A172 (cell line): ENCODE data around the gene SLC30A1. TPM values are rescaled to one million over a fixed set of nuclear protein-coding genes. Genes with fewer than 3 reads are reported as not detected.

Experiments
- DNase-seq: peaks from one replicate; pipeline ENCODE4 v3.0.0-alpha.2; 2015; ENCODE audit warnings: low spot score
- total RNA-seq: library from RNA; depleted of rRNA; stranded (reverse); fragments of >200 nt; shearing (Covaris generic); gene quantifications from 2 replicates; pipeline ENCODE4 v1.2.3, GENCODE V29; 2014

SLC30A1 gene
- total RNA-seq, 1 experiment from 2014 or later = 16.4 TPM

DNA sequence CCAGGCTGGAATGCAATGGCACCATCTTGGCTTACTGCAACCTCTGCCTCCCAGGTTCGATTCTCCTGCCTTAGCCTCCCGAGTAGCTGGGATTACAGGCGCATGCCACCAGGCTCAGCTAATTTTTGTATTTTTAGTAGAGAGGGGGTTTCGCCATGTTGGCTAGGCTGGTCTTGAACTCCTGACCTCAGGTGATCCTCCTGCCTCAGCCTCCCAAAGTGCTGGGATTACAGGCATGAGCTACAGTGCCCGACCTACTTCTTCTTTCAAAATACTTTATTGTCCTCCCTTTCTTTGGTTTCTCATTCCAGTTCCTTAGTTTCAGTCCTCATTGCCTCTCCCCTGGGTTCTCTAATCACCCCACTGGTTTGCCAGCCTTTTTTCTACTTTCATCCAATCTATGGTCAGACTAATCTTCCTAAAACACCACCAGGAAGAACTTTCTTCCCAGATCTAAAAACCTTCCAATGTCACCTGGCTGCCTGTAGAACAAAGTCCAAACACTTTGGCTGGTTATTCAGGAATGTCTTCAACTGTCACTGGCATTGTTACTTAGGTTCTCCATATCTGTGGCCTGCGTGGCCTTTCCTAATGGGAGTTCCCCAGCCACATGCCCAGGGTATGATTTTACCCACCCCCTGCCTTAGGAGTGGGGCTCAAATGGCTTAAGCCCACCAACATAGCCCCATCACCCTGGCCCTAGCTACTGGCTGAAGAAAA is 29.0 kb upstream of the SLC30A1 start:
- DNase-seq = no peak

DNA sequence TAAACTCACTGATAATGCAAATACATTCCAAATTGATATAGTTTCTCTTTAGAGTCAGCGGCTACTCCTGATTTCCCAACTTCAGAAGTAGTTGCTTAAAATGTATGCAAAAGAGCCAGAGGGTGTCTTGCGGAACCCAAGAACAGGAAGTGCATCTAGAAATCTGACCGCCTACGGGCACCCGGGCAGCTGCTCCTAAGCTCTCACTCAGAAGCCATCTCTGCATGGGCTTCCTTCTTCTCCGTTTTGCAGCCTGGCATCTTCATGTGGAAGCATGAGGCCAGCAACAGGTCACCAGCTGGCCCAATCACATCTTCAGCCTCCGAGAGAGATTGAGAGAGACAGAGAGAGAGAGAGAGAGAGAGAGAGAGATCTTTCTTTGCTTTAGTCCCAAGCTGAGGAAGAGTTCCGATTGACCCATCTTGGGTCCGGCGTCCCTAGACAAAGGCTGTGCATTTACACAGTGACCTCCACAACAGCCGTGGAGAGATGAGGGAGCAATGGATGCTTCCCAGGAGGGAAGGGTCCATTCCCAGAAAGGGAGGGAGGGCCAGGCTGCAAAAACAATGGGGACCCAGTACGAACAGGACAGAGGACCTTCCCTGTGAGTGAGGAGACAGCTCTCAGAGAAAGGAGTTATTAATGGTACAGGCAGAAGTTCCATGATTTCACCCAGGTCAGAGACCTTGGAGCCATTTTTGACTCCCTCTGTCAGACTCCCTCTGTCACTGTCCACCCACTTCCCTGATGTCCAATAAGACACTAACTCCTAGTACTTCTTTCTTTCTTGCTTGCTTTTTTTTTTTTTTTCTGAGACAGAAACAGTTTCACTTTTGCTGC is 28.2 kb upstream of the SLC30A1 start:
- no peak for DNase-seq

DNA sequence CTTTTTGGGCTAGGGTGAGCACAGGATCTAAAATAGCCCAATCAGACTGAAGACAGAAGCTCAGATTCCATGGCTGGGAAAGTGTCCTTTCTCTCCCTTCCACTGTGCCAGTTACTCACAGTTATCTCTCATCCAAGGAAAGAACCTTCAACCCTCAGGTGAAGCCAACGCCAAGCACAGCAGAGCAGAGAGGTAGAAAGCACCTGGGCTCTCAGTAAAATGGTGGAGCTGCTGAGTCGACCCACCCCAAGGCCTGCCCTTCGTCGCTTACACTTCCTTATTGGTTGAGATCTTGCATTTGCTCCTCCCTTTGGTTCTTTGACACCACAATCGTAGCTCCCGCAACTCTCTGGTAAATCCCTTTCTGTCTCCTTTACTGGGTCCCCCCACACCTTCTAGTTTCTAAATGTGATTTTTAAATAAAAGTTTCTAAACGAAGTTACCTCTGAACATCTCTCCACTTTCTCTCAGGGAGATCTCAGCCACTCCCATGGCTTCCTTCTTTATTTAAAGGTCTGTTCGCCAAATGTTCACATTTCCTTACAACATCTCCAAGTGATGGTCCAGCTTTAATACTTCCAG is 27.5 kb upstream of the SLC30A1 start:
- no peak for DNase-seq

DNA sequence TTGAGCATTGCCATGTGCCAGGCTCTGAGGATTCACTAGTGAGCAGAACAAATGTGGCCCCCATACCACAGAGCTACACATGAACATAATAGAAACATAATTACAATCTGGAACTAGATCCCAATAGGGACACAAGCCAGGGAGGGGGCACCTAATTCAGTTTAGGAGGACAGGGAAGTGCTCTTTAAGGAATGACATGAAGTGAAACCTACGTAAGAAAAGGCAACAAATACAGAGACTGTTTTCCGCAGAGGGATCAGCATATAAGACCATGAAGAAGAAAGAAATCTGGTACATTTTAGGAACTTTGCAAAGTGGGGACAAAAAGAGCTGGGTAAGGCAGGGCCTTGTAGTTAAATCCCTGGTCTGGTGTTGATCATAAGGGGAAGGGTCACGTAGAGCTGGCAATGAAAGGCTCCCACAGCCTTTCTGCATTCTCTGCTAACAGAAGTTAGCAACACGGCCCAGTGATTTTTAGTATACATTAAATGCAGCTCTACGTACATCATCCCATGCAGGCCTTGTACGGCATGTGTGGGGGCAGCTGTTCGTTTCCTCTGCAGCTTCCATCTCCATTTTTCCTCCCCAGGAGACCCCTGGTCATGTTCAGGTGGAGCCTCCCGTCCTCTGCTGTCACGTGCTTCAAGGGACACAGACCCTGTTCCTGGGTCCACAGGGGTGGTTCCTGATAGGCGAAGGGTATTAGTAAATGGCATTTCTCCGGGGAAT is 26.8 kb upstream of the SLC30A1 start:
- DNase-seq = no peak

DNA sequence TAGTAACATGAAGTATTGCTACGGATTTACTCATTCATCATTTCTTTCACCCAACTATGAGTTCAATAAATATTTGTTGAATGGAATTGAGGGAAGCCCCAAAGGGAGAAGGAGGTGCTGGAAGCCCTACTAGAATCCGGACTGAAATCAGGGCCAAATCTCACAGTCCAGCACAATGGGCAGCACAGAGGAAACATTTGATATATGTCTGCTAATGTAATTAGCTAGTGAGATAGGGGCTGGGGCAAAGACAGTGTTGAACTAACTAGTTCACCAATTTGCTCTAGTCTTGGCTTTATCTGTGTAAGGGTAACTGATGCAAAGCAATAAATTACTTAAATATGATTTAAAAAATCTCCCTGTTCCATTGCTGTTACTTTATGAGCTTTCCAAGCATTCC is 26.1 kb upstream of the SLC30A1 start:
- no peak for DNase-seq

DNA sequence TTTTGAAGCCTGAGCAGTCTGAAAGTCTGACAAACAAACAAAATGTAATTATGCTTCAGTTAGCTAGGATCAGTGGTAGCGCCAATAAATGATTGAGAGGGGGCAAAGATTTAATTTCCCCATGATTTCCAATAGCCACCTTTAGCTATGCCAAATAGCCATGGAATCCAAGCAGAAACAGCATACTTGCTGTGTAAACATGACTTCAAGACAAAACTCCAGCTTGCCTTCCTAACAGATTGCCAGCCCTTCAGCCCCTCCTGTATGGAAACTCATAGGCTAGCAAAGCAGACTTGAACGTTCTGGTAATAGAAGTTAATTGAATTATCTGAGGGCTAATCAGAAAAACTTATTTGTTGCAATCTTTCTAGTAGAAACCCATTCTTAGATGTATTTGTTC is 25.6 kb upstream of the SLC30A1 start:
- DNase-seq = no peak

DNA sequence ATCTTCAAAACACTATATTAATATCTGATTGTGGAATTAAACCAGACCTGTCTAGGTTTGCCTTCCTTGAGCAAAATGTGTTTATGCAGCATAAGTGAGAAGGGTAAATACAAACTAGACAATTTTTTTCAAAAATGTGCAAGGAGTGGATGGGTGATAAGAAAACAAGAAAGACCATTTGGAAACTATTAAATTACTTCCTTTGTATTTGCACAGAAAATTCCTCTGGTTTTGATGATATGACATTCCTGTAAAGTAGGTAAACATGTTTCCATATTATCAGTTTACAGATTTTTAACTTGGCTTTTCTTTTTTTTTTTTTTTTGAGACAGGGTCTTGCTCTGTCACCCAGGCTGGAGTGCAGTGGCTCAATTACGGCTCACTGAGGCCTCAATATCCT is 24.8 kb upstream of the SLC30A1 start:
- DNase-seq = no peak

DNA sequence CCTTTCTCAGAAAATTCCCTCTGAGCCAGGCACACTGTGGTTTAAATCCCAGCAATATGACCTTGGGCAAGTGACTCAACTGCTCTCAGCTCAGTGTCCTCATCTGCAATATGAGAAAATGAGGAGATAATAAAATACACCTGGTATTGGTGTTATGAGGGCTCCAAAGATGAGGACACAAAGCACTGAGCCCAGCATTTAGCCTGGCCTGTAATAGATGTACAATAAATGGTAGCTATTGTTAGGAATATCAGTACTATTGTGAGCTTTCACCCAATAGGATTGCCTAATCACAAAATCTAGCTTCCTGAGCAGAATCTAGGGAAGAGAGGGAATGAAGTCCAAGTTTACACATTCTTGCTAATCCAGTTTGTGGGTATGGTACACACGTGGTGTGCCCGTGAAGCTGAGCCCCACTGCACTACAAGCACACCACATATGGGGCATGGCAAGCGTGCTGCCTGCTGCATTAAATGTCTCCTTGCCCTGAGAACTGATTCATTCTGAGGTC is 24.3 kb upstream of the SLC30A1 start:
- no peak for DNase-seq

DNA sequence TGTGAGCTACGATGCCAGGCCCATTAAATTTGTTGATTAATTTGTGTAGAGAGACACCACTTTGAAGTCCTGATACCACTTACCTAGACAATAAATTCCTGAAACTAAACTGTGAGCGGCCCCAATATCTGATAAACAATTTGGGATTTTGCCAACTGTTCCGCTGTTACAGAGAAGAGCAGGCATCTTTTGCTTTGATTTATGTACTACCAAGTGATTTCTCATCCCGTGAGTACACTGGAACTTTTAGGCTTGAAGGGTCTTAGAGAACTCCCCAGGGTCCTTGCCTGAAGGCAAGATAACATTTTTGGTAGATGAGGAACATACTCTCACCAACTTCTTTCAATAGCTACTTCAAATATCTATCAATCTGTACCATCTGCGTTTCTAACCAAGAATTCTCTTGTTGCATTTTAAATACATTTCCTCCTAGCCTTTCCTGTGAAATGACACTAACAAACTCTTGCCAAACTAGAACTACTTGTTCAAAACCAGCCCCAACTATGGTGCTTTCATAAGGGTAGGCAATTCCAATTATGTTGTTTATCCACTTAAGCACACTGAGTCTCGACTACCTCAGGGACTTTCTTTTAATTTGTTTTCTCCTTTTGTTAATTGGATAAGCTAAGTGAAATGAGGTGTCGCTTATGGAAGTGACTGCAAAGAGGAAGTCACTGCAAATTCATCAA is 23.2 kb upstream of the SLC30A1 start:
- no peak for DNase-seq

DNA sequence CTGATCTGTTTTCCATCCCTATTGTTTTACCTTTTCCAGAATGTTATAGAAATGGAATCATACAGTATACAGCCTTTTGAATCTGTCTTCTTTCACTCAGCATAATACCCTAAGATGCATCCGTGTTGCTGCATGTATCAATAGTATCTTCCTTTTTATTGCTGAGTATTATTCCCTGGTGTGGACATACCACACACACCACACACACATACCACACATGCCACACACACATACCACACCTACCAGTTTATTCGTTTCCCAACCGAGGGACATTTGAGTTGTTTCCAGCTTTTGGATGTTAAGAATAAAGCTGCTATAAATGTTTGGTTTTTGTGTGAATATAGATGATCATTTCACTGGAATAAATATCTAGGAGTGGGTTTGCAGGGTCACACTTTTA is 22.2 kb upstream of the SLC30A1 start:
- no peak for DNase-seq

DNA sequence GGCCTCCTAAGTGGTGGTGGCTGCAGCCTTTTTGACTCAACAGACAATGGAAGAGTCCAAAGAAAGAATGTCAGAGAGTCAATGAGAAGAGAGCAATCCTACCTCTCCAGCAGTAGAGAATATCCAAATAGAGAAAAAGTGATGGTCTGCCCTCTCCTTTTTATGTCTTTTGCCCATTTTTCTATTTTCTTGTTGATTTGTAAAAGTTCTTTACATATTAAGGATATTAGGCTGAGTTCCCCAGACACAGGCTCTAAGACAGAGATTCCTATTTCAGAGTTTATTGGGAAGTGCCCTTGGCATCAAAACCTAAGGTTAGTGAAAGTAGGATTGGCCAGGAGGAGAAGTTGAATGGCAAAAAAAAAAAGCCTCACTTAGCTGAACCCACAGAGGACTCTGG is 20.3 kb upstream of the SLC30A1 start:
- DNase-seq = no peak

DNA sequence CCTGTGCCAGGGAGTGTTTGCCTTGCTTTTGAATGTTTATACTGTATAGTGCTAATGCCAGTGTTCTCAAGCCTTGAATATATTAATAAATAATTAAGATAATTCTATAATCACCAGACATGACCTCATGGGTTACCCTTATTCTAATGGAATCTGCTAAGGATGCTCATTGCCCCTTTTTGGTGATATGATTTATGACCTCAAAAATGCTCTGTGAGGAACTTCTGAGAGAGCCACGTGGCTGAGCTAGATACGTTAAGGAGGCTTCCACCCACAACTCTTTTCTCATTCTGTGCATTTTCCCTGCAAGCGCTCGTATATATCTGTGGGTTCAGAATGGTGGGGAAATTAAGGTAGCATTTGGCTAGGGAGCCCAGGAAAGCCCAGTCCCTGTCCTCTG is 19.6 kb upstream of the SLC30A1 start:
- no peak for DNase-seq

DNA sequence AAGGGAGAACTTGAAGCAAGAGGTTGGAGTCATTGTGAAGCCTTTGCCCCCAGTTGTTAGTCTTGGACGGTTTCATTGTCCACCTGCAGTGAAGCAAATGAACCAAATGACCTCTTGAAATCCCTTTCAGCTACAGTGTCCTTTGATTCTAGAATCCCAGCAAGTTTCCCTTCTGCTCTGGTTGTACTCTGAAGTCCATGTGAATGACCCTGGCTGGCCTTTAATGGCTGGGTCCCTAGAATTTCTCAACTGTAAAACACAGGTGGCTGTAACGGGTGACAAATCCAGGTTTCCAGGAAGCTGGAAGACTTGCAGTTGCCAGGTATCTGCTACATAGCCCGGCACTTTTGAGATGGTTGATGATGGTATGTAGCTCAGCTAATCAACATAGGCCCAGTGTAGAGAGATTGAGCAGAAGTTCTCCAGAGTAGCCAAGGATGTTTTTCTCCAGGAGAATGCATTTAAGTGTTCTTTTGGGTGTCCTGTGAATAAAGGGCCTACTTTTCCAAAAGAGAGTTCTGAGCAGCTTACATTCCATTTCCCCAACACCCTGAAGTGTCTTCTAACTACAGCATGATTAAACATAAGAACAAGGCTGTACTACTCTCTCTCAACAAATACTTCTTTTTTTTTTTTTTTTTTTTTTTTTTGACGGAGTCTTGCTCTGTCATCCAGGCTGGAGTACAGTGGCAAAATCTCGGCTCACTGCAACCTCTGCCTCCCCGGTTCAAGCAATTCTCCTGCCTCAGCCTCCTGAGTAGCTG is 17.6 kb upstream of the SLC30A1 start:
- no peak for DNase-seq

DNA sequence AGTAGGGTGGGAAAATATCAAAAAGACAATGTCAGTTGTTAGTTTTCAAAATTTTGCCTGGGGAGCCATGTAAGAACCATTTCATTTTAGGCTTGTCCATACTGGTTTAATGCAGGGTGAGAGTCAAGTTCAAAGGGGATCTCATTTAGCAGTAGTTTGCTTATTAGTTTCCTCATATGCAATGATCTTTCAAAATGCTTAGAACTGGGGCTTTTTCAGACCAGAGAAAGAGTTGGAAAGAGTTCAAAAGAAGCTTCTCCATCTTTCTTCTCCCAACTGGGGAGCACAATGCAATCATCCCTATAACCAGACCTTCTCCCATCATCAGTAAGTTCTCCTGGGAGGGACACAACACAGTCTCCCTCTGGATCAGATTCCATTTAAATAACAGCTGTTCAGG is 16.5 kb upstream of the SLC30A1 start:
- DNase-seq = no peak

DNA sequence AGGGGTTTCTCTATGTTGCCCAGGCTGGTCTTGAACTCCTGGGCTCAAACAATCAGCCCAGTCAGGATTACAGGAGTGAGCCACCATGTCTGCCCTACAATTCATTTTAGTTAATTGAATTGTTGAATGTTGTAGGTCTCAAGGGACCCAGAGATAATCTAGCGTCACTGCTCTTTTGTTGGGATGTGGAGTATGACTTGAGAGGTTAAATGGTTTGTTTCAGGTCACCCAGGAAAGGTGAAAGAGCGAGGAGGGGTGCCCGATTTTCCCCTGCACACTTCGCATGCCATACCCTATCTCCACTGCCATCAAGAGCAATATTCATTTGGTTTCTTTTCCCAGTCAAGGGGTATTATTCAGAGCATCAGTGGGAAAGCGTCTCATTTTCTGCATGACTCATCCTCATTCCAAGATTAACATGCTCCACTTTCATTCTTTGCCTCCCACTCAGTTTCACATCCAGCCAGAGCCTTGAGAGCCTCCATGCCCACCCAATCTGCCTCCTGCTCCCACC is 13.1 kb upstream of the SLC30A1 start:
- DNase-seq = peak; percentile 88

DNA sequence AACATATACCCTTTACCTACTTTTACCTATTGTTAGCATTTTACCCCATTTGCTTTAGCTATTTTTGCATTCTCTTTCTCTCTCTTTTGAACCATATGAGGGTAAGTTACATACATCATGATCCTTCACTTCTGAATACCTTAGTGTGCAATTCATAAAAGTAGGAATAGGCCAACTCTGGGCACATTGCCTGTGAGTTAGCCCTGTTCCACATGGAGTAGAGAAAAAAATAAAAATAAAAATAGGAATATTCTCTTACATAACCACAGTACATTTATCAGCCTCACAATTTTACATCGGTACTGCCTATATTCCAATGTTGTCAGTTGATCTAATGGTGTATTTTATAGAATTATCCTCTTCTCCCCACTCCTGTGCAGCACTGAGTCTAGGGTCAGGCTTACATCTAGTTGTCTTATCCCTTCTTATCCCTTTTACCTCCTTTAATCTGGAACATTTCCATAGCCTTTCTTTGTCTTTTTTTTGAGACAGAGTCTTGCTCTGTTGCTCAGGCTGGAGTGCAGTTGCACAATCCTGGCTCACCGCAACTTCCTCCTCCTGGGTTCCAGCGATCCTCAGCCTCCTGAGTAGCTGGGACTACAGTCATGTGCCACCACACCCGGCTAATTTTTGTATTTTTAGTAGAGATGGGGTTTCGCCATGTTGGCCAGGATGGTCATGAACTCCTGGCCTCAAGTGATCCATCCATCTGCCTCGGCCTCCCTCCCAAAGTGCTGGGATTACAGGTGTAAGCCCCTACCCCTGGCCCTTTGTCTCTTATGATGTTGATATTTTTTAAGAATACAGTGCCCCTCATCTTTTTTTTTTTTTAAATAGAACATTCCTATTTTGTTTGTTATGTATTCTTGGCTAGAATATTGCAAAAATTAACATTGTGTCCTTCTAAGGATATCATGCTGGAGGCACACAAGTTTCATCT is 11.1 kb upstream of the SLC30A1 start:
- DNase-seq = no peak

DNA sequence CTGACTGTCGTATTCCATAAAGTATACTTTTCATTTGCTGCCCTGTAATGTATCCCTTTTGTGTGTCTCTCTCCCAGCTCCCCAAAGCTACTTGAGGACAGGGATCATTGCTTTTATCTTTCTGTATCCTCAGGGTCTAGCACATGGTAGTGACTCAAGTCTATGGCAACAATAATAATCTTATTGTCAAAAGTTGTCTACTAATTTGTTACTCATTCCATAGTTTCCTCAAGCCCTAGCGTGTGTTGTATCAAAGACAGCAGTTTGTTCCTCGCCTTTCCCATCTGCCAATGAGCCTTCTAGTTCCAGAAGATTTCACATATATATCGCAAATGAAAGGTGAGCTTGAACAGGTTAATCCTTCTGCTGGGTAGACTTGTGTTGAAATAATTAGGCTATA is 9.8 kb upstream of the SLC30A1 start:
- DNase-seq = no peak

DNA sequence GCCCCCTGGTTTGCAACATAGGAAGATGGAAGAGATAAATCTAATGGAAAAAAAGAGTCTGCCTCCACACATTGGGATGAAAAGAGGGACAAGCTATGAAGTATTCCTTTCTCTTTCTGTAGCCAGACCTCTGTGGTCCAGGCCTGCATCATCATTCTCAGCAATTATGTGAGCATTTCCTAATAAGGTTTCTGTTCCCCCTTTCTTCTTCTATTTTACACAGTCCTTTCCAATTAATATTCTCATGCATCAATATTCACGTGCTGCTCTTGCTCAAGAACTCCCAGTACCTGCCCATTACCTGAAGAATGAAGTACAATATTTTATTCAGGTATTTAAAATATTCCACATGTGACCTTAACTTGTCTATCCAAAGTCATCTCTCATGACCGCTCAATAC is 8.2 kb upstream of the SLC30A1 start:
- no peak for DNase-seq

DNA sequence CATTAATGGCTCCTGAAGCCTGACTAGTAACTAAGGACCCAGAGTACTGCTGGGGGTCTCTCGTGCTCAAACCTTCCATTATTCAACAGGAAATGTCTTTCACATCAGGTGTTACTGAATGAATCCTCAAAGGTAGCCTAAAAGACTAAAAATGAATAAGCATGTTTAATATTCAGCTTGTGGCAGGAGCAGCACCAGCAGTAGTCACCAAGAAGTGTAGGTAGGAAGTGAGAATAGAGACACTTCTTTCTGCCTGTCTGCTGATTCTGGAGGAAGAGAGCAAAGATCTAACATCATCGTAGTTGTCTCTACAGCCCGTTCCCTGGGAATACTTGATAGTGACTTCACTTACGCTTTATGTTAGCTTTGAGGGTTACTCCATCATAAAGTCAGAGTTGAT is 7.6 kb upstream of the SLC30A1 start:
- no peak for DNase-seq
